HCT116 (cell line): ENCODE results near the gene MYDGF. TPM values are rescaled to one million over a fixed set of nuclear protein-coding genes. Genes with fewer than 3 reads are reported as not detected.

Source experiments
- ATAC-seq: fragments of 200-7000 bp; cut with Tn5 transposase; 2 replicates; pipeline ENCODE4 v1.9.1; 2020; ENCODE audit warnings: mild to moderate bottlenecking, moderate library complexity
- BruUV-seq: library from RNA; stranded (reverse); fragments of 400-500 nt; replicated peaks from 2 replicates; lab custom pipeline; 2021; lab: Mats Ljungman, UMichigan
- CTCF ChIA-PET: fragments of 300-600 bp; sonication (Branson Sonifier 250); formaldehyde crosslinking; loops from one replicate; lab custom pipeline; 2021; ENCODE audit warnings: antibody characterized with exemption; lab: Charles Lee
- POLR2A ChIA-PET: fragments of 300-600, 350-600 bp; sonication (Branson Sonifier 250); formaldehyde crosslinking; loops from one replicate; lab custom pipeline; 2021; ENCODE audit warnings: antibody characterized with exemption; lab: Charles Lee
- RAD21 ChIA-PET, 2 experiments: fragments of 300-600 bp; sonication (Branson Sonifier 250); formaldehyde crosslinking; loops; one replicate each; lab custom pipeline; 2023; ENCODE audit warnings: low total read pairs in 2 of 2; ENCODE audit not compliant: uncharacterized antibody in 2 of 2, unreplicated experiment in 2 of 2, low non-redundant PET in 1 of 2; lab: Charles Lee
- DNase-seq: peaks from one replicate; pipeline ENCODE4 v3.0.0-alpha.2; 2010; ENCODE audit warnings: low read depth, low spot score
- H2AFZ ChIP-seq: fragments of 200-600 bp; shearing (Covaris generic), sonication (generic); 2 replicates; pipeline ENCODE4 v1.6.1; 2017; ENCODE audit warnings: low read depth, mixed run types, mixed read lengths, antibody characterized with exemption, low read length; ENCODE audit not compliant: poor library complexity, severe bottlenecking
- H3K27ac ChIP-seq: 2 replicates; pipeline ENCODE4 v1.5.1; 2012; ENCODE audit warnings: low read depth, low read length
- H3K27me3 ChIP-seq: fragments of 200-600 bp; sonication (generic); 2 replicates; pipeline ENCODE4 v1.6.1; 2016; ENCODE audit warnings: mixed run types, low read length, mixed read lengths; ENCODE audit not compliant: insufficient read depth
- H3K36me3 ChIP-seq, 2 experiments: fragments of 200-500 bp in 1 of 2; fragments of 200-600 bp in 1 of 2; sonication (Bioruptor generic) in 1 of 2; sonication (generic) in 1 of 2; 2 replicates each; pipeline versions ENCODE4 v1.5.1 to v1.6.1; 2014 to 2016; ENCODE audit warnings: low read length in 2 of 2, inconsistent platforms in 1 of 2, mixed read lengths in 1 of 2, mixed run types in 1 of 2; ENCODE audit not compliant: insufficient read depth in 2 of 2, control insufficient read depth in 1 of 2
- H3K4me1 ChIP-seq, 2 experiments: fragments of 200-600 bp in 1 of 2; sonication (generic) in 1 of 2; 2 replicates each; pipeline versions ENCODE4 v1.5.1 to v1.6.1; 2012 to 2017; ENCODE audit warnings: low read length in 2 of 2, inconsistent platforms in 1 of 2, mild to moderate bottlenecking in 1 of 2, mixed read lengths in 1 of 2, mixed run types in 1 of 2, moderate library complexity in 1 of 2; ENCODE audit not compliant: insufficient read depth in 2 of 2, control insufficient read depth in 1 of 2
- H3K4me2 ChIP-seq: fragments of 200-600 bp; sonication (generic); 2 replicates; pipeline ENCODE4 v1.6.1; 2017; ENCODE audit warnings: mixed run types, low read length, mixed read lengths
- H3K4me3 ChIP-seq, 2 experiments: fragments of 200-600 bp in 1 of 2; sonication (generic) in 1 of 2; replicated peaks in 1 of 2; 2 replicates each; pipeline ENCODE4 v1.5.1; 2011 to 2016; ENCODE audit warnings: low read length in 2 of 2, control low read depth in 1 of 2, low read depth in 1 of 2, mild to moderate bottlenecking in 1 of 2, mixed read lengths in 1 of 2, mixed run types in 1 of 2
- H3K79me2 ChIP-seq: fragments of 200-600 bp; sonication (generic); 2 replicates; pipeline ENCODE4 v1.6.1; 2017; ENCODE audit warnings: mild to moderate bottlenecking, mixed run types, low read length, moderate library complexity, mixed read lengths; ENCODE audit not compliant: insufficient read depth
- H3K9ac ChIP-seq: fragments of 200-600 bp; sonication (generic); 2 replicates; pipeline ENCODE4 v1.6.1; 2016; ENCODE audit warnings: low read length, mixed read lengths
- H3K9me2 ChIP-seq: fragments of 200-600 bp; sonication (generic), shearing (Covaris generic); 2 replicates; pipeline ENCODE4 v1.6.1; 2017; ENCODE audit warnings: mixed run types, mild to moderate bottlenecking, moderate library complexity; ENCODE audit not compliant: insufficient read depth
- H3K9me3 ChIP-seq, 2 experiments: fragments of 200-500 bp in 1 of 2; fragments of 200-600 bp in 1 of 2; sonication (Bioruptor generic) in 1 of 2; sonication (generic) in 1 of 2; 2 replicates each; pipeline ENCODE4 v1.6.1; 2014 to 2017; ENCODE audit warnings: low read length in 2 of 2, mixed read lengths in 2 of 2, inconsistent platforms in 1 of 2, low read depth in 1 of 2, mild to moderate bottlenecking in 1 of 2, mixed run types in 1 of 2, moderate library complexity in 1 of 2; ENCODE audit not compliant: control insufficient read depth in 1 of 2, insufficient read depth in 1 of 2
- H4K20me1 ChIP-seq: fragments of 200-600 bp; sonication (generic), shearing (Covaris generic); 2 replicates; pipeline ENCODE4 v1.6.1; 2017; ENCODE audit warnings: mixed run types, mild to moderate bottlenecking, moderate library complexity; ENCODE audit not compliant: insufficient read depth
- CBX3 ChIP-seq: IDR thresholded peaks from 2 replicates; pipeline ENCODE4 v1.6.1; 2012; ENCODE audit warnings: low read depth
- CEBPB ChIP-seq: IDR thresholded peaks from 2 replicates; pipeline ENCODE4 v1.6.1; 2012; ENCODE audit warnings: low read depth
- CTCF ChIP-seq, 3 experiments: fragments of 200-600 bp in 1 of 3; sonication (generic) in 1 of 3; IDR thresholded peaks in 2 of 3; conservative IDR thresholded peaks in 1 of 3; 2 replicates each; pipeline ENCODE4 v1.5.1; 2012 to 2017; ENCODE audit warnings: low read depth in 2 of 3, low read length in 2 of 3, antibody characterized with exemption in 1 of 3, borderline replicate concordance in 1 of 3, control low read depth in 1 of 3, mild to moderate bottlenecking in 1 of 3, mixed read lengths in 1 of 3, mixed run types in 1 of 3, moderate library complexity in 1 of 3; ENCODE audit not compliant: insufficient read depth in 1 of 3
- ELF1 ChIP-seq: IDR thresholded peaks from 2 replicates; pipeline ENCODE4 v1.6.1; 2012; ENCODE audit warnings: low read depth, borderline replicate concordance
- EZH2 ChIP-seq: fragments of 200-600 bp; sonication (generic); IDR thresholded peaks from 2 replicates; pipeline ENCODE4 v1.6.1; 2017; ENCODE audit warnings: antibody characterized with exemption, mixed run types
- JUND ChIP-seq: IDR thresholded peaks from 2 replicates; pipeline ENCODE4 v1.6.1; 2012
- POLR2AphosphoS5 ChIP-seq: IDR thresholded peaks from 2 replicates; pipeline ENCODE4 v1.6.1; 2011; ENCODE audit warnings: mild to moderate bottlenecking, low read depth, low read length, moderate library complexity
- RAD21 ChIP-seq: IDR thresholded peaks from 2 replicates; pipeline ENCODE4 v1.6.1; 2012; ENCODE audit warnings: low read depth, mild to moderate bottlenecking
- REST ChIP-seq: IDR thresholded peaks from 2 replicates; pipeline ENCODE4 v1.6.1; 2012; ENCODE audit warnings: low read depth
- SP1 ChIP-seq: IDR thresholded peaks from 2 replicates; pipeline ENCODE4 v1.6.1; 2012; ENCODE audit warnings: low read depth
- SRF ChIP-seq: IDR thresholded peaks from 2 replicates; pipeline ENCODE4 v1.6.1; 2012; ENCODE audit warnings: low read depth
- ZBTB33 ChIP-seq: IDR thresholded peaks from 2 replicates; pipeline ENCODE4 v1.6.1; 2011; ENCODE audit warnings: mild to moderate bottlenecking, low read length, moderate library complexity; ENCODE audit not compliant: insufficient replicate concordance; ENCODE audit errors: extremely low read depth
- ZNF274 ChIP-seq: fragments of 200-500 bp; sonication (Bioruptor generic); IDR thresholded peaks from 2 replicates; pipeline ENCODE4 v1.6.1; 2014; ENCODE audit warnings: mild to moderate bottlenecking, low read depth, low read length, inconsistent platforms
- intact Hi-C: fragments of 100-400 bp; cut with micrococcal nuclease; formaldehyde crosslinking; loops from 2 replicates; pipeline ENCODE4 v1.10.0; 2022
- total RNA-seq: library from RNA; stranded (reverse); gene quantifications from one replicate; pipeline ENCODE4 v1.2.1, GENCODE V29; 2021; ENCODE audit not compliant: unreplicated experiment

Gene MYDGF
- total RNA-seq, 1 experiment from 2014 or later, result 110 TPM

- Histone ChIP-seq H3K4me1 (peaks cover 20 to 40% of the 10 kb centered on the region in 2 experiments), H3K4me3 (no peak overlapping the region), H3K9me3 (no peaks in the 10 kb centered on the region), H3K79me2 (peaks cover 13% of the 10 kb centered on the region)
- intact Hi-C loops, result no loop called here
- POLR2A ChIA-PET, result interaction anchor here (0.5 to 0.9 kb wide), 2 partner anchors 41 to 139 kb away, joined by 3 read pairs; partner anchors contain the start of gene PLIN5
- TF ChIP-seq CTCF (IDR thresholded peaks at IDR 0.05 in 2 of 3, conservative IDR thresholded peaks at IDR 0.05 in 1 of 3; ENCODE audit: borderline replicate concordance in 1 of 3, insufficient read depth in 1 of 3, low read depth in 2 of 3, low read length in 2 of 3) (no peak), CEBPB (no peak), REST (no peak), SRF (no peak), SP1 (no peak), RAD21 (no peak), ZNF274 (no peak), ELF1 (no peak), EZH2 (no peak), JUND (no peak), CBX3 (no peak), ZBTB33 (no peak), POLR2AphosphoS5 (no peak)
- TF ChIP-seq, all 23 proteins: peak for 0
- Histone ChIP-seq H4K20me1 (no peaks in the 10 kb centered on the region), H3K36me3 (peaks cover 0 to 19% of the 10 kb centered on the region in 2 experiments; a peak in 1 of 4 replicates), H2AFZ (no peak overlapping the region), H3K27ac (no peak overlapping the region), H3K27me3 (no peaks in the 10 kb centered on the region), H3K9ac (no peak overlapping the region), H3K9me2 (no peaks in the 10 kb centered on the region), H3K4me2 (no peak overlapping the region)
- CTCF ChIA-PET, result no interaction called here
- BruUV-seq, result no TSS peak
- DNase-seq (no peak), ATAC-seq (no peak)
- RAD21 ChIA-PET, result no interaction called here
Measured at GRCh38 chr19:4673726-4674125, 3.6 kb upstream of the MYDGF start.
